ENCODE results near the gene EGR2. TPM values are rescaled to one million over a fixed set of nuclear protein-coding genes. Genes with fewer than 3 reads are reported as not detected.

The EGR2 gene
- 1 to 10 TPM in 1 of 4 donors, under 1 TPM in 2, not detected in 1; 0.40 to 1.5 (median 0.76) TPM for total RNA-seq

DNA sequence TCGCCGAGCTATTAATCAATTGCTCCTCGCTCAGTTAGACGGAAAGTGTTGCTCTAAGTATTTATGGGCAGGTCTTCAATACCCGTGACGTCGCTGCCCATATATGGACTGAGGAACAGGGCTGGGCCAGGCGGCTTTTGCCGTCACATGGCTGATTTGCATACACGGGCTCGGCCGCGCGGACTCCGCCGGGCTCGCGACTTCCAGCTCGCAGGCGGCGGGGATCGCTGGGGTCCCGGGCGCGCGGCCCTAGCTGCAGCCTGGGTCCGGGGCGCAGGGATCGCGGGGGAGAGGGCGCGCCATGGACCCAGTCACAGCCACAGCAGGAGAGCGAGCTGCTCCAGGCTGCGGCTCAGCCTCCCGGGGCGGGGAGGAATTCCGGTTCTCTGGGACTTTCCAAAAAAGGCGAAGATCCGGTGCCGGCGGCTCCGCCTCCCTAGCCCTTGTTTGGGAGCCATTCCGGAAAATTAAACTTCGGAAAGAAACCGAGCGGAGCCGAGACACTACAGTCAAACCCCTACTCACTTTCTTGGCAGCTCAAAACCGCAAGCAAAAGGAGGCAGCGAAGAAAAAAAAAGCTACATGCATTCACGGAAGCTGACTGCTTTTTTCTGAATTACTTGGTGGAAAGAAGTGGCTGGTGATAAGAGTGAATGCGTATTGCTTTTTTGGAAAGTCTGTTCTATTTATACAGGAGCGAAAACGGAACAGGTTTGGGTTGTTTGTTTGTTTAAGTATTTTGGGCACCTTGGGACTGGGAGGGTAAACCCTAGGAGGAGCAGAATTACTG is at the start of gene EGR2:
TSS of gene EGR2 (minus strand) at position 36 of the 790 bp plus-strand sequence. CDS start 337 bp downstream, outside the sequence.
- peaks cover 15 to 32% of the 10 kb centered on the region in 2 donors for H3K4me1 ChIP-seq
- H3K27me3 ChIP-seq = peaks cover 24 to 25% (median 24%) of the 10 kb centered on the region in 3 donors
- H3K27ac ChIP-seq = peak within 1 kb of the TSS; percentile 86 to 94 (median 87)
- in situ Hi-C loops (cut with MboI; ENCODE audit: low sequenced_read_pairs in 4 of 4) = loop anchor here in 3 of 4 donors (25.0 kb wide), 2 partner anchors 296 to 321 kb away; partner anchors contain the start of gene NRBF2 (in 1 of the 3)
- peak within 1 kb of the TSS; percentile 76 to 99 (median 92) for H3K4me3 ChIP-seq
- peak; percentile 86 to 89 for DNase-seq
- H3K36me3 ChIP-seq = no peaks in the 10 kb centered on the region
- peak; percentile 88 to 89 for ATAC-seq
- peak in 1 of 2 donors; percentile 11 for TF ChIP-seq POLR2A (IDR thresholded peaks at IDR 0.05)
- TF ChIP-seq, protein P1, sequence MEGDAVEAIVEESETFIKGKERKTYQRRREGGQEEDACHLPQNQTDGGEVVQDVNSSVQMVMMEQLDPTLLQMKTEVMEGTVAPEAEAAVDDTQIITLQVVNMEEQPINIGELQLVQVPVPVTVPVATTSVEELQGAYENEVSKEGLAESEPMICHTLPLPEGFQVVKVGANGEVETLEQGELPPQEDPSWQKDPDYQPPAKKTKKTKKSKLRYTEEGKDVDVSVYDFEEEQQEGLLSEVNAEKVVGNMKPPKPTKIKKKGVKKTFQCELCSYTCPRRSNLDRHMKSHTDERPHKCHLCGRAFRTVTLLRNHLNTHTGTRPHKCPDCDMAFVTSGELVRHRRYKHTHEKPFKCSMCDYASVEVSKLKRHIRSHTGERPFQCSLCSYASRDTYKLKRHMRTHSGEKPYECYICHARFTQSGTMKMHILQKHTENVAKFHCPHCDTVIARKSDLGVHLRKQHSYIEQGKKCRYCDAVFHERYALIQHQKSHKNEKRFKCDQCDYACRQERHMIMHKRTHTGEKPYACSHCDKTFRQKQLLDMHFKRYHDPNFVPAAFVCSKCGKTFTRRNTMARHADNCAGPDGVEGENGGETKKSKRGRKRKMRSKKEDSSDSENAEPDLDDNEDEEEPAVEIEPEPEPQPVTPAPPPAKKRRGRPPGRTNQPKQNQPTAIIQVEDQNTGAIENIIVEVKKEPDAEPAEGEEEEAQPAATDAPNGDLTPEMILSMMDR (IDR thresholded peaks at IDR 0.05 in 4 of 5, conservative IDR thresholded peaks at IDR 0.05 in 1 of 5) = no peak
- intact Hi-C loops (cut with DNase I; ENCODE audit: low total_unique reads) = loop anchor here (1.0 to 10.0 kb wide), 7 partner anchors 12 to 814 kb away; partner anchors contain the start of gene ADO
- no peaks in the 10 kb centered on the region for H3K9me3 ChIP-seq

DNA sequence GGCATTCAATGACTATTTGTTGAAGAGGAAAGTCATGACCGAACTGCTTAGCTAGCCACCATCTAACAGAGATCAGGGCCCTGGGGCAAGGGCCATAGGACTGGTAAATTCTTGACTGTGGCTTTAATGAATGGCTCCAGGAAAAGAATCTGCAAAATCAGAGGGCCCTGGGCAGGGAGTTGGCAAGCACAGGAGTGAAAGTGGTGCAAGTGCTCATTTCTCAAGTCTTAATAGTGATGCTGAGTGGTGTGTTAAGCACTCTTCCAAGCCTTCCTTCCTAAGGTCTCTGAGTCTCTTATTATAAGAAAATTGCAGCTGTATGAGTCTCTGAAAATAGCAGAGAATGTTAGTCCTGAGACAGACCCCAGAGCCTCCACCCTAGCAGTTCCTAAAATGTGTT is 46.3 kb upstream of the EGR2 start:
- Histone ChIP-seq H3K4me3 (no peak overlapping the region), H3K9me3 (no peaks in the 10 kb centered on the region), H3K4me1 (no peaks in the 10 kb centered on the region), H3K27me3 (no peaks in the 10 kb centered on the region), H3K27ac (no peak overlapping the region), H3K36me3 (no peaks in the 10 kb centered on the region)
- no peak for DNase-seq
- in situ Hi-C loops (cut with MboI; ENCODE audit: low sequenced_read_pairs in 4 of 4) = no loop called here
- no peak for TF ChIP-seq POLR2A (IDR thresholded peaks at IDR 0.05)
- TF ChIP-seq, protein P1 (IDR thresholded peaks at IDR 0.05 in 4 of 5, conservative IDR thresholded peaks at IDR 0.05 in 1 of 5) = no peak
- no peak for ATAC-seq
- intact Hi-C loops (cut with DNase I; ENCODE audit: low total_unique reads) = no loop called here

DNA sequence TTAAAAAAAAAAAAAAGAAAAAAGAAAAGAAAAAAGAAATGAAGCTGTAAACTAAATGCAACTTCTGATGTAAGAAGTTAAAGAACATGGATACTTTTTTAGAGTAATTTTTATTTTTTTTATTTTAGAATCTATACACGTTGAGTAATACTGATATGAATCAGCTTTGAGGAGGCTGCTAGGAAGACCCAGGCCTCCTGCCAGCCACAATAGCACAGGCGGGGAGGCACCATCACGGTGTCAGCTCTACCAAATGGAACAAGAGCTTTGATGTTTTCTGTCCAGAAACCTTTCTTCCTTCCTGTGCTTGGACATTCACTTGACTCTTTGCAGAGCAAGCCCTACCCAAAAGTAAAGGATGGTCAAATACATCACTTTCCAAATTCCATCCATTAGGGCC is 45.3 kb upstream of the EGR2 start:
- Histone ChIP-seq H3K36me3 (no peaks in the 10 kb centered on the region), H3K4me1 (no peaks in the 10 kb centered on the region), H3K9me3 (no peaks in the 10 kb centered on the region), H3K4me3 (no peak overlapping the region), H3K27ac (no peak overlapping the region), H3K27me3 (no peaks in the 10 kb centered on the region)
- ATAC-seq (no peak), DNase-seq (no peak)
- in situ Hi-C loops (cut with MboI; ENCODE audit: low sequenced_read_pairs in 4 of 4) = no loop called here
- TF ChIP-seq POLR2A (IDR thresholded peaks at IDR 0.05) = no peak
- TF ChIP-seq, protein P1 (IDR thresholded peaks at IDR 0.05 in 4 of 5, conservative IDR thresholded peaks at IDR 0.05 in 1 of 5) = no peak
- intact Hi-C loops (cut with DNase I; ENCODE audit: low total_unique reads) = no loop called here

DNA sequence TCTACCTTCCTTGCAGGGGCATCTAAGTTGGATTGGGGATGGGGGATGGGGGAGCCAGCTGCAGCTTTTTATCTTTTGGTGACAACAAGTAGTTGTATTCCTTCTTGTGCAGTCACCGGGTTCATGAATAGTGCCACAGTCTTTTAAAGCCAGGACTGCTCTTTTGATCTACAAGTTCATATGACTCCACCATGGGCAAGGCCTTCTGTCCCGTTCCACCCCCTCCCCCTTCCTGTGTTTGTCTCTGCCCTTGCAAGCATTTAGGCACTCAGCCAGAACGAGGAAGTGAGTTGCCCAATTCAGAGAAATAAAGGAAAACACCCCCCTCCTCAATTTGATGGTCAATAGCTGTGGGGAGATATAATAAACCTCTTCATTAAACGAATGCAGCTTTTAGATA is 44.8 kb upstream of the EGR2 start:
- H3K27ac ChIP-seq = no peak overlapping the region
- no peak overlapping the region for H3K4me3 ChIP-seq
- TF ChIP-seq POLR2A (IDR thresholded peaks at IDR 0.05) = no peak
- TF ChIP-seq, protein P1 (IDR thresholded peaks at IDR 0.05 in 4 of 5, conservative IDR thresholded peaks at IDR 0.05 in 1 of 5) = no peak
- DNase-seq = no peak
- ATAC-seq = no peak
- no peaks in the 10 kb centered on the region for H3K4me1 ChIP-seq
- no peaks in the 10 kb centered on the region for H3K36me3 ChIP-seq
- no peaks in the 10 kb centered on the region for H3K9me3 ChIP-seq
- in situ Hi-C loops (cut with MboI; ENCODE audit: low sequenced_read_pairs in 4 of 4) (no loop called here), intact Hi-C loops (cut with DNase I; ENCODE audit: low total_unique reads) (no loop called here)
- H3K27me3 ChIP-seq = no peaks in the 10 kb centered on the region

All from gastrocnemius medialis (tissue), 4 donors.